WTC11 (cell line): ENCODE measurements around the gene THSD4. TPM values are rescaled to one million over a fixed set of nuclear protein-coding genes. Genes with fewer than 3 reads are reported as not detected.

Source experiments
- ATAC-seq: fragments of 200-7000 bp; cut with Tn5 transposase; 2 replicates; pipeline ENCODE4 v1.10.0; 2021; ENCODE audit warnings: mild to moderate bottlenecking, moderate library complexity
- CTCF ChIA-PET: fragments of 300-600 bp; sonication (Branson Sonifier 250); formaldehyde crosslinking; loops from one replicate; lab custom pipeline; 2021; ENCODE audit warnings: antibody characterized with exemption; lab: Charles Lee
- POLR2A ChIA-PET: fragments of 350-600 bp; sonication (Branson Sonifier 250); formaldehyde crosslinking; loops from one replicate; lab custom pipeline; 2021; ENCODE audit warnings: antibody characterized with exemption; lab: Charles Lee
- DNase-seq: peaks from one replicate; pipeline ENCODE4 v3.0.0; 2021; ENCODE audit warnings: low spot score
- H3K27ac Mint-ChIP-seq: 2 replicates; pipeline ENCODE4 v1.8.0; 2021; ENCODE audit warnings: mixed read lengths
- H3K27me3 Mint-ChIP-seq: 2 replicates; pipeline ENCODE4 v1.8.0; 2021; ENCODE audit warnings: low read depth, mild to moderate bottlenecking, moderate library complexity, mixed read lengths
- H3K36me3 Mint-ChIP-seq: 2 replicates; pipeline ENCODE4 v1.8.0; 2021; ENCODE audit warnings: mixed read lengths
- H3K4me1 Mint-ChIP-seq: 2 replicates; pipeline ENCODE4 v1.8.0; 2022; ENCODE audit warnings: mixed read lengths
- H3K4me3 Mint-ChIP-seq: 2 replicates; pipeline ENCODE4 v1.8.0; 2021; ENCODE audit warnings: mild to moderate bottlenecking, moderate library complexity, mixed read lengths
- H3K9me3 Mint-ChIP-seq: 2 replicates; pipeline ENCODE4 v1.8.0; 2021; ENCODE audit warnings: mixed read lengths
- ATF1 ChIP-seq: sonication (generic); formaldehyde crosslinking; IDR thresholded peaks from 2 replicates; pipeline ENCODE4 v1.8.1; 2023; ENCODE audit warnings: mild to moderate bottlenecking, moderate library complexity, missing genetic modification reagents
- CBFB ChIP-seq: sonication (generic); formaldehyde crosslinking; IDR thresholded peaks from 2 replicates; pipeline ENCODE4 v1.8.1; 2022; ENCODE audit warnings: mild to moderate bottlenecking, low read depth, missing genetic modification reagents
- CREM ChIP-seq: sonication (generic); formaldehyde crosslinking; IDR thresholded peaks from 2 replicates; pipeline ENCODE4 v1.8.1; 2022; ENCODE audit warnings: mild to moderate bottlenecking, missing genetic modification reagents, moderate library complexity
- ESRRA ChIP-seq: sonication (generic); formaldehyde crosslinking; IDR thresholded peaks from 2 replicates; pipeline ENCODE4 v1.8.1; 2022; ENCODE audit warnings: mild to moderate bottlenecking, missing genetic modification reagents, borderline replicate concordance
- MLX ChIP-seq: sonication (generic); formaldehyde crosslinking; IDR thresholded peaks from 2 replicates; pipeline ENCODE4 v1.8.1; 2023; ENCODE audit warnings: mild to moderate bottlenecking, missing genetic modification reagents, moderate library complexity
- MXD4 ChIP-seq: fragments of 250-450 bp; sonication (Bioruptor Pico); IDR thresholded peaks from 2 replicates; pipeline ENCODE4 v1.8.0; 2021; ENCODE audit warnings: mild to moderate bottlenecking, moderate library complexity, borderline replicate concordance
- MYBL2 ChIP-seq: sonication (generic); formaldehyde crosslinking; IDR thresholded peaks from 2 replicates; pipeline ENCODE4 v1.8.1; 2023; ENCODE audit warnings: mild to moderate bottlenecking, moderate library complexity, missing genetic modification reagents
- NFATC4 ChIP-seq: fragments of 250-450 bp; sonication (Bioruptor Pico); IDR thresholded peaks from 2 replicates; pipeline ENCODE4 v1.9.0; 2021; ENCODE audit warnings: mild to moderate bottlenecking
- NR1H2 ChIP-seq: sonication (generic); formaldehyde crosslinking; IDR thresholded peaks from 2 replicates; pipeline ENCODE4 v1.9.0; 2021; ENCODE audit warnings: mild to moderate bottlenecking, moderate library complexity, missing genetic modification reagents
- PRDM15 ChIP-seq: sonication (generic); formaldehyde crosslinking; IDR thresholded peaks from 2 replicates; pipeline ENCODE4 v1.8.0; 2022; ENCODE audit warnings: missing genetic modification reagents
- PREB ChIP-seq: sonication (generic); formaldehyde crosslinking; IDR thresholded peaks from 2 replicates; pipeline ENCODE4 v1.8.1; 2022; ENCODE audit warnings: mild to moderate bottlenecking, missing genetic modification reagents, moderate library complexity, borderline replicate concordance
- TP53 ChIP-seq: sonication (generic); formaldehyde crosslinking; IDR thresholded peaks from 2 replicates; pipeline ENCODE4 v1.8.1; 2023; ENCODE audit warnings: mild to moderate bottlenecking, missing genetic modification reagents
- ZBTB21 ChIP-seq: sonication (generic); formaldehyde crosslinking; IDR thresholded peaks from 2 replicates; pipeline ENCODE4 v1.8.1; 2023; ENCODE audit warnings: mild to moderate bottlenecking, missing genetic modification reagents, borderline replicate concordance
- ZNF219 ChIP-seq: sonication (generic); formaldehyde crosslinking; IDR thresholded peaks from 2 replicates; pipeline ENCODE4 v1.8.0; 2023; ENCODE audit warnings: missing genetic modification reagents, mild to moderate bottlenecking, borderline replicate concordance
- ZNF512 ChIP-seq: sonication (generic); formaldehyde crosslinking; IDR thresholded peaks from 2 replicates; pipeline ENCODE4 v1.8.1; 2022; ENCODE audit warnings: missing genetic modification reagents, borderline replicate concordance
- ZNF671 ChIP-seq: fragments of 250-450 bp; sonication (Bioruptor Pico); IDR thresholded peaks from 2 replicates; pipeline ENCODE4 v1.8.0; 2021; ENCODE audit warnings: mild to moderate bottlenecking
- ZSCAN18 ChIP-seq: fragments of 250-450 bp; sonication (Bioruptor Pico); IDR thresholded peaks from 2 replicates; pipeline ENCODE4 v2.1.2; 2022; ENCODE audit warnings: mild to moderate bottlenecking, moderate library complexity
- total RNA-seq: library from RNA; stranded (reverse); gene quantifications from 3 replicates; pipeline ENCODE4 v1.2.3, GENCODE V29; 2021
- TF ChIP-seq, protein P1 (sequence below): sonication (generic); formaldehyde crosslinking; IDR thresholded peaks from 2 replicates; pipeline ENCODE4 v1.8.1; 2023; ENCODE audit warnings: mild to moderate bottlenecking, missing genetic modification reagents
- TF ChIP-seq, protein P2 (sequence below): sonication (generic); formaldehyde crosslinking; IDR thresholded peaks from 2 replicates; pipeline ENCODE4 v1.8.0; 2022; ENCODE audit warnings: mild to moderate bottlenecking, missing genetic modification reagents
- TF ChIP-seq, protein P3 (sequence below): sonication (generic); formaldehyde crosslinking; conservative IDR thresholded peaks from 2 replicates; pipeline ENCODE4 v1.8.1; 2023; ENCODE audit warnings: mild to moderate bottlenecking, low read depth, missing genetic modification reagents, moderate library complexity

Gene THSD4
- total RNA-seq, 1 experiment from 2014 or later: 7.8 TPM

DNA sequence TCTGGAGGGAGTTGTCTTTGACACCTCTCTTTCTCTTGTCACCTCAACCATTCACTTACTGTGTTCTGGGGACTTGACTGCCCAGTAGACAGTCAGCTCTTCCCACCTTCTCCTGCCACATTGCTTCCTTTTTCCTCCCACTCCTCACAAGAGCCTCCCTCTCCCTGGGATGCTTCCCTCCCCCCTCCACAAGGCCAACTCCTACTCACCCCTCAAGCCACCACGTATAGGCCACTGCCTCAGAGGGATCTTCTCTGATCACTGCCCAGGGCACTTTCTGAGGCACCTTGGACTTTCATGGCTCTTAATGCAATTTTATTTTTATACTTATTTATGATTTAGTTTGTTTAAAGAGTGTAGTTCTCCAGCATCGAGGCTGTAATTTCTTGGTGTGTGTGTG is 23.2 kb downstream of the THSD4 start:
- TF ChIP-seq MYBL2 (CRISPR knock-in tag) (no peak), ZBTB21 (CRISPR knock-in tag) (no peak), NR1H2 (CRISPR knock-in tag) (no peak), MXD4 (CRISPR knock-in tag) (no peak), ESRRA (CRISPR knock-in tag) (no peak), CBFB (CRISPR knock-in tag) (no peak), ZNF219 (CRISPR knock-in tag) (no peak), MLX (CRISPR knock-in tag) (no peak), CREM (no peak)
- TF ChIP-seq, protein P1, sequence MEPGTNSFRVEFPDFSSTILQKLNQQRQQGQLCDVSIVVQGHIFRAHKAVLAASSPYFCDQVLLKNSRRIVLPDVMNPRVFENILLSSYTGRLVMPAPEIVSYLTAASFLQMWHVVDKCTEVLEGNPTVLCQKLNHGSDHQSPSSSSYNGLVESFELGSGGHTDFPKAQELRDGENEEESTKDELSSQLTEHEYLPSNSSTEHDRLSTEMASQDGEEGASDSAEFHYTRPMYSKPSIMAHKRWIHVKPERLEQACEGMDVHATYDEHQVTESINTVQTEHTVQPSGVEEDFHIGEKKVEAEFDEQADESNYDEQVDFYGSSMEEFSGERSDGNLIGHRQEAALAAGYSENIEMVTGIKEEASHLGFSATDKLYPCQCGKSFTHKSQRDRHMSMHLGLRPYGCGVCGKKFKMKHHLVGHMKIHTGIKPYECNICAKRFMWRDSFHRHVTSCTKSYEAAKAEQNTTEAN: no peak
- TF ChIP-seq, protein P2, sequence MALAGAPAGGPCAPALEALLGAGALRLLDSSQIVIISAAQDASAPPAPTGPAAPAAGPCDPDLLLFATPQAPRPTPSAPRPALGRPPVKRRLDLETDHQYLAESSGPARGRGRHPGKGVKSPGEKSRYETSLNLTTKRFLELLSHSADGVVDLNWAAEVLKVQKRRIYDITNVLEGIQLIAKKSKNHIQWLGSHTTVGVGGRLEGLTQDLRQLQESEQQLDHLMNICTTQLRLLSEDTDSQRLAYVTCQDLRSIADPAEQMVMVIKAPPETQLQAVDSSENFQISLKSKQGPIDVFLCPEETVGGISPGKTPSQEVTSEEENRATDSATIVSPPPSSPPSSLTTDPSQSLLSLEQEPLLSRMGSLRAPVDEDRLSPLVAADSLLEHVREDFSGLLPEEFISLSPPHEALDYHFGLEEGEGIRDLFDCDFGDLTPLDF (CRISPR knock-in tag): no peak
- TF ChIP-seq, protein P3, sequence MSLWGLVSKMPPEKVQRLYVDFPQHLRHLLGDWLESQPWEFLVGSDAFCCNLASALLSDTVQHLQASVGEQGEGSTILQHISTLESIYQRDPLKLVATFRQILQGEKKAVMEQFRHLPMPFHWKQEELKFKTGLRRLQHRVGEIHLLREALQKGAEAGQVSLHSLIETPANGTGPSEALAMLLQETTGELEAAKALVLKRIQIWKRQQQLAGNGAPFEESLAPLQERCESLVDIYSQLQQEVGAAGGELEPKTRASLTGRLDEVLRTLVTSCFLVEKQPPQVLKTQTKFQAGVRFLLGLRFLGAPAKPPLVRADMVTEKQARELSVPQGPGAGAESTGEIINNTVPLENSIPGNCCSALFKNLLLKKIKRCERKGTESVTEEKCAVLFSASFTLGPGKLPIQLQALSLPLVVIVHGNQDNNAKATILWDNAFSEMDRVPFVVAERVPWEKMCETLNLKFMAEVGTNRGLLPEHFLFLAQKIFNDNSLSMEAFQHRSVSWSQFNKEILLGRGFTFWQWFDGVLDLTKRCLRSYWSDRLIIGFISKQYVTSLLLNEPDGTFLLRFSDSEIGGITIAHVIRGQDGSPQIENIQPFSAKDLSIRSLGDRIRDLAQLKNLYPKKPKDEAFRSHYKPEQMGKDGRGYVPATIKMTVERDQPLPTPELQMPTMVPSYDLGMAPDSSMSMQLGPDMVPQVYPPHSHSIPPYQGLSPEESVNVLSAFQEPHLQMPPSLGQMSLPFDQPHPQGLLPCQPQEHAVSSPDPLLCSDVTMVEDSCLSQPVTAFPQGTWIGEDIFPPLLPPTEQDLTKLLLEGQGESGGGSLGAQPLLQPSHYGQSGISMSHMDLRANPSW (CRISPR knock-in tag): no peak
- ATAC-seq (no peak), DNase-seq (no peak)
- ChIA-PET POLR2A (no interaction called here), CTCF (no interaction called here)
- Mint-ChIP-seq H3K36me3 (no peaks in the 10 kb centered on the region), H3K27ac (no peak overlapping the region), H3K4me3 (no peak overlapping the region), H3K4me1 (peaks cover 20% of the 10 kb centered on the region), H3K9me3 (peaks cover 8% of the 10 kb centered on the region; the same call in 1 of the 2 replicates), H3K27me3 (no peaks in the 10 kb centered on the region)

- POLR2A ChIA-PET: no interaction called here
- TF ChIP-seq ATF1 (CRISPR knock-in tag) (no peak), ZNF671 (CRISPR knock-in tag) (no peak), NFATC4 (CRISPR knock-in tag) (no peak), PRDM15 (CRISPR knock-in tag) (no peak), ZSCAN18 (CRISPR knock-in tag) (no peak), PREB (CRISPR knock-in tag) (no peak), TP53 (no peak), NR1H2 (CRISPR knock-in tag) (no peak), ZNF512 (CRISPR knock-in tag) (no peak)
Observed at GRCh38 chr15:71139241-71139640, 24.0 kb downstream of the THSD4 start.

More at GRCh38 chr15:71139241-71139640, 24.0 kb downstream of the THSD4 start:
- peaks cover 8% of the 10 kb centered on the region; the same call in 1 of the 2 replicates for H3K9me3 Mint-ChIP-seq
- H3K27me3 Mint-ChIP-seq: no peaks in the 10 kb centered on the region
- CTCF ChIA-PET: no interaction called here
- no peaks in the 10 kb centered on the region for H3K36me3 Mint-ChIP-seq
- no peak for DNase-seq
- ATAC-seq: no peak
- peaks cover 21% of the 10 kb centered on the region for H3K4me1 Mint-ChIP-seq
- H3K4me3 Mint-ChIP-seq: no peak overlapping the region
- H3K27ac Mint-ChIP-seq: no peak overlapping the region
